ENCODE results near the gene CHL1.

The CHL1 gene

DNA sequence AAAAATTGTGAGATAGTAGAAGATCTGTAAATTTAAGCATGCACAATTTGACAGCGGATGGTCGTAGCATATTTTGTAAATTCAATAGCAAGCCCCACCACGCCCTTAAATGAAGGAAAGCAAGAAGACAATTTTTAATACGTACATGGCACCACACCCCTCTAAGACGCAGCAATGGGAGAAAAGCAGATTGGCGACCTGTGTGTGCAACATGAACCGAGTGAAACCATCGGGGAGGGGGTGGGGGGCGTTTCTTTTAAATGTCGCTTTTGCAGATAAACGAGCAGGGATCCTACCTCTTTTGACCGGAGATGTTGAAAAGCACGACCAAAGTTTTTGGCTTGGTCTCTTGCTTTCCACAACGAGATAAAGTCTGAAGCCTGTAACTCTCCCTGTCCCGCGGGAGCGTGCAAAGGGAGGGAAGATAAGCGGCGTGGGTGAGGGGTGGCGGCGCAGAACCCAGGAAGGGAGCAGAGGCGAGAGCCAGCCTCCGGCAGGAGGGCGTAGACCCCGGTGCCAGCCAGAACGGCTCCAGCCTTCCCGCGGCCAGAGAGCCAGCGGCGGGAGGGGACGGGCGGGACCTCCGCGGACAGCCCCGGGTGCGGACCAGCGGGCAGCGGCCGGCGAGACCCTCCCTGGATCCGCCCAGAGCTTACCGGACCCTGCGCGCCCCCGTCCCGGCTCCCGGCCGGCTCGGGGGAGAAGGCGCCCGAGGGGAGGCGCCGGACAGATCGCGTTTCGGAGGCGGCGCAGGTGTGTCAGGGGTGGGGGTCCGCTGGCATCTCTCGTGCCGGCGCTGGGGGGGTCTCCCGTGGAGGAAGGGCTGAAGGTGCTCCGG lies at the start of gene CHL1:
Gene CHL1, plus strand, starts transcription at position 453 of the 838 bp plus-strand sequence. CDS start 123,014 bp downstream, outside the sequence.
- no peak for DNase-seq (ENCODE audit: low read depth)

DNA sequence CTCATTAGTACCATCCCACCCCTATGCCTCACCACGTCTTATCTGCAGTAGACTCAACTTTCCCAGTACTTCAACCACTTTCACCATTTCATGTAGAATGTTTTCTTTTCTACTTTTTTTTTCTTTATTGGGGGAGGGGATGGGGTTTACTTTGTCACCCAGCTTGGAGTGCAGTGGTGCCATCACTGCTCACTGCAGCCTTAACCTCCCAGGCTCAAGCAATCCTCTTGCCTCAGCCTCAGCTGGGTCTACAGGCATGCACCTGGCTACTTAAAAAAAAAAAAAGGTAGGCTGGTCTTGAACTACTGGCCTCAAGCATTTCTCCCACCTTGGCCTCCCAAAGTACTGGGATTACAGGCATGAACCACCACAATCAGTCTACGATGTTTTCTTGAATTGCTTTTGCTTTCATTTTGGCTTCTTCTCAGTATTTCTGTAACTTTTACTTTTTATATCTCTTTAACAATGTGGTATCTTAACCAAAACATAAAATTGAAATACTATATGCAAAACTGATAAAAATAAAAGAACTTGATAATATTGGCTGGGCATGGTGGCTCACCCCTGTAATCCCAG lies 44.9 kb upstream of the CHL1 start:
- DNase-seq (ENCODE audit: low read depth), result no peak

DNA sequence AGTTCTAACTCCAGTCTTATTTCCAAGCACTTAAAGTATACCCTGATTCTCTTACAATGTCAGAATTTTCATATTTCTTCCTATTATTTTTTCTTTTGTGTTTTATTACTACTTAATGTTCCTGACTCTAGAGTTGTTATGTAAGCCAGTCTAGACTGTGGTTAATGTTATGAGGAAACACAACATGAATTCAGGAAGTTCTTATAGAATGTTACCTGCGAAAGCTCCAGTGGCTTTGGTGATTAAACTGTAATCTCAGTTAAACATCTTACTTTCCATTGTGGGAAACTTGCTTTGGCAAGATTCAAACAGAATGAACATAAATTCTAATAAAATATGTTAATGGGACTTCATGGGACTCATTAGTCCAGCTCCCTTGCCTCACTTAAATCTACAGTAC lies 36.6 kb upstream of the CHL1 start:
- DNase-seq (ENCODE audit: low read depth), result no peak

DNA sequence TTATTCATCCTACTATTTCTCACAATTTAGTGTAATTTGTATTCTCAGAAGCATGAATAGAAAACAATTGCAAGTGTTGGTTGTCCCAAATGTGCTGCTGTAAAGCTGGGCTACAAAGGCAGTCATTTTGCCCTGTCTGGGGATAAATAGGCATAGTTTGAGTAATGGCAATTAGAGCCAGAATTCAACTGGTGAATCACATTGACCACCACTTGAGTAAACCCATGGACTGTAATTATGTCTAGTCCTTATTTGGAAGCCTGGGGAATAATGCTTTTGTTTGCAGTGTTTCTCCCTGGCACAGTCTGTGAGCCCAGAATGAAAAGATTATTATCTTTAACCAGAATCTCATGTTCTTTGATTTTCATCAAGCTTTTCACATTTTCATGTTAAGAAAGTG lies 30.5 kb upstream of the CHL1 start:
- no peak for DNase-seq (ENCODE audit: low read depth)

GRCh38 chr3:166799-167198 lies 29.8 kb upstream of the CHL1 start:
- DNase-seq (ENCODE audit: low read depth), result no peak

DNA sequence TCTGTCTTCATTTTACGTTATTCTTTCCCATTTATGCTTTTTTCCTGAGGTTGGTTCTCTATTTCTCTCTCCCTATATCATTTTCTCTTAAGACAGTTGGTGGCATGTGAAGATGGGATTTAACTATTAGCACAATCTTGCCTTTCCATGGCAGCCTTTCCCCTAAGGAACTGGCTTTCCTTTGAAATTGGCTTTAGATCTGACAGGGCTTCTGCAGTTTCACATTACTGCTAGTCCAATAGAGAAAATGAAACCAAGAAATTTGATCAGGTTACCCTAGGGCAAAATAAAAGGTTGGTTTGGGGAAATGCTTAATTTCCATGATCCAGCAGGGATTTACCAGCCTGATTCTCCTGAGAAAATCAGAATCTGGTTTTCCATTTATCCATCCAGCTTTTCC lies 22.7 kb upstream of the CHL1 start:
- DNase-seq (ENCODE audit: low read depth), result no peak

DNA sequence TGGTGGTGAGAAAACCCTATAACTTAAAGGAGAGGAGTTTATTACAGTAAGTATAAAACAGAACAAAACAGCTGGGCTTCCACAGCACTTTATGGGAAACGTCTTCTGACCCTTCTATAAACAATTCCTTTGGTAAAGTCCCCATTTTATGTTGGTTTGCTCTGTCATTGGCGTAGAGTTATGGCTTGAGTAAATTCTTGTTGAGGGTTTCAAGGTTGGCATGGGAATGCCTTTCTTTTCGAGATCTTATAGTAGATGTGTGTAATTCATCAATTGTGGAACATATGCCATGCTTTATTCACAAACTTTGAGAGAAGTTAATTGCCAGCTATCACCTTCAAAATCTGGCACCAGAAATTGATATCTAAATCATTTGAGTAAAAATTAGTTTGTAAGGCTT lies 11.6 kb upstream of the CHL1 start:
- no peak for DNase-seq (ENCODE audit: low read depth)

GRCh38 chr3:192215-192929 lies 4.2 kb upstream of the CHL1 start:
- no peak for DNase-seq (ENCODE audit: low read depth)

GRCh38 chr3:194001-194400 lies 2.6 kb upstream of the CHL1 start:
- no peak for DNase-seq (ENCODE audit: low read depth)

DNA sequence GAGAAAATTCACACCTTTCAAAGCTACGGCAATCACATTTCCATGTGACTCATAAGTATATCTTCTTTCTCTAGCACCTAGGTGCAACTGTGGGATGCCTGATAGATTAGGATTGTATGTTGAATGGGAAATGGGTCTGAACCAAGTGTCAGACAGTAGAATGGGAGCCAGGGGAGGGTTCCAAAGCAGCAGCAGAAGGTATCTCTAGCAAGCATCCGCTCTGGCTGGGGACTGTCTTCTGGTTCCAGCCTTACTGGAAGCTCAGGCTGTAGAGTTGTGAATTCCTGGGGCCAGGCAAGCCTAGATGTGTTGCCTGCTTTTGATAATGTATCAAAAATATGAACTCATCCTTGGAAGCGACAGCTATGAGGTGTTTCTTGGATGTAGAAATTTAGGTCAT lies 2.1 kb upstream of the CHL1 start:
- DNase-seq (ENCODE audit: low read depth), result no peak

DNA sequence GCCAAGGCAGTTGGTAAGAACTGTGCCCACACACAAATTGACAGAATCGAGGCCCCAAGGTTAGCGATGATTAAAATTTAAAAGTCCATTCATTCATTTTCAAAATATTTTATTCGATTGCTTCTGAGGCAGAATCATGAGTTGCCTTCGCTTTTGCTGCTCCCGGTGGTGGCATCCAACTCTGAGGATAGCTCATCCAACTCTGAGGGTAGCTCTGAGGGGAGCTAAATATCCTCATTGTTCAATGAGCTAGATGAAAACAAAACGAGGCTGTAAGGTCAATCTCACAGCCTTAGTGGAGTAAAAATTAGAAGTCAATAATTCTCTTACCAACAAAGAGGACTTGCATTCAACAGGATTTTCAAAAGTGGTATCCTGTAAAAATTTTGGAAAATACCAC lies 897 bp upstream of the CHL1 start:
- DNase-seq (ENCODE audit: low read depth), result no peak

- no peak for DNase-seq (ENCODE audit: low read depth)
Measured at GRCh38 chr3:197149-197827, 725 bp downstream of the CHL1 start.

GRCh38 chr3:197828-198491 lies 1.4 kb downstream of the CHL1 start:
- DNase-seq (ENCODE audit: low read depth), result no peak

GRCh38 chr3:199835-200234 lies 3.3 kb downstream of the CHL1 start:
- DNase-seq (ENCODE audit: low read depth), result no peak

GRCh38 chr3:200758-201325 lies 4.3 kb downstream of the CHL1 start:
- no peak for DNase-seq (ENCODE audit: low read depth)

DNA sequence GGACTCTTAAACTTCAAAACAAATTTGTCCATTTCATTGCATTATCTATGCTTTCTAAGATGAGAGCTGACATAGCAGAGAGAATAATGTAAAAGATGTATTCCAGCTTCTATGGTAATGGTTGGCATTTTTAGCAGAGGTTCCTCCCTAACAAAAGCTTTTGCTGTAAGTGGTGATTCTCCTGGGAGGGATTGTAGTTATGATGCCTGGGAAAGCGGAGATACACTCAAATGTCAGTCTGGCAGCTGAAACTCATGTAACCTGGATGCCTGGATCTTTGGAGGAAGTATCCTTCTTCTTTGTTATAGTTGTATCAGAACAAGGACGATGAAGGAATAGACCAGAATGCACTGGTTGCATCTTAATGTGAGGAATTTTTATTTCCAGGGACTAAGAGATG lies 7.5 kb downstream of the CHL1 start:
- DNase-seq (ENCODE audit: low read depth), result no peak

DNA sequence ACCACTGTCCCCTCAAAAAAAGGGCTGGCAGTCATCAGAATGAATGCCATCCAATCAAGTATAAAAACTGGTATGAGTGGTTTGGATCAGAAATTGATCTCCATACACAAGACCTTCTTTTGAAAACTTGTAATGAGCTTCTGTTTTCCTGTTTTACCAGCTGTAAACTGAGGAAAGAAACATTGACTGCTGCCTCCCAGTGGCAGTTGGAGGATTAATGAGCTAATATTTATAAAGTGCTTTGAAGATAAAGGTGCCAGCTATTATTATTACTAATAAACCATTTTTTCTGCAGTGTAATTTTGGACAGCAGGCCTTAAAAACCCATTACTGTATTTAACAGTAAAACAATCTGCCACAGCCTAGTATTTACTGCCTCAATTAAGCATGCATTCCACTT lies 11.4 kb downstream of the CHL1 start:
- DNase-seq (ENCODE audit: low read depth), result no peak

DNA sequence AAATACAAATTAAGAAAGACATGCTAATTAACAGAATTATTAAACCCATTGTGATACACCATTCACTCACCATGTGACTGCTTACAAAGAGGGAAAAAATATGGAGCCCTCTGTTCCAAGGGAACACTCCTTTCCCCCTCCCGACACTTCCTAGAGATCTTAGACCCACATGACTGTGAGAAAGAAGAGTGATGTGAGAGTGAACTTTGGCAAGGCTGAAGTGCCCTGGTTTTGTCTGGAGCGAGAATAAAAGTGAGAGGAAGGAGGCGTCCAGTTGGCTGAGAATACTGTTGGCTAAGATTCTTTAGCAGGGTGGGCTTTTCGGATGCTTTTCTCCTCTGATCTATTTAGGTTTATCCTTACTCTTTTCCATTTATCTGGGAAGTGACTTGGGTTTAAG lies 14.1 kb downstream of the CHL1 start:
- no peak for DNase-seq (ENCODE audit: low read depth)

- no peak for DNase-seq (ENCODE audit: low read depth)
Measured at GRCh38 chr3:212432-212831, 15.9 kb downstream of the CHL1 start.

GRCh38 chr3:217099-217813 lies 20.7 kb downstream of the CHL1 start:
- no peak for DNase-seq (ENCODE audit: low read depth)

DNA sequence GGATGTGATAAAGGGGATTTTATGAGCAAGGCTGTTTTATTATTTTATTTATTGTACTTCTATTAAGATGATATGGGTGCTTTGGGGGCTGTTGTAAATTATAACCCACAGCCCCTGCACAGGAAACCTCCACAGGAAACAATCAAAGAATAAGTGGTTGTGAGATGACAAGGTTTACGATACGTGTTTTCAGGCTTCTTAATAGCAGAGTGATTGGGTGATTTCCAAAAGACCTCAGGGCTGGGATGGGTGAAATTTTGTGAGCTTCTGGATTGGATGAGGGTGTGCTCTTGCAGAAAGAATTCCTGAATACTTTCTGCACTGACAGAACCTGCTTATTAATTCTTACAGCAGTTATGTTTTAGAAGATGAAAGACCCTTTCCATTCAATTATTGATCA lies 21.4 kb downstream of the CHL1 start:
- DNase-seq (ENCODE audit: low read depth), result no peak
